T47D (cell line): ENCODE data around the gene ETV6.

Experiments used
- DNase-seq, 2 experiments: peaks; one replicate each; pipeline versions ENCODE4 v3.0.0 to v3.0.0-alpha.2; 2011 to 2012; ENCODE audit warnings: low read depth in 1 of 2, low spot score in 1 of 2
- JUND ChIP-seq: IDR thresholded peaks from 2 replicates; pipeline ENCODE4 v1.6.1; 2012; ENCODE audit warnings: low read depth
- in situ Hi-C: cut with HindIII; loops from 2 replicates; pipeline ENCODE4 v1.10.0; 2016; ENCODE audit warnings: low sequenced_read_pairs, low pct_unique_long_range_greater_than_20kb

The ETV6 gene

GRCh38 chr12:11814374-11814773 is 164.9 kb downstream of the ETV6 start:
- no peak for DNase-seq
- no peak for TF ChIP-seq JUND
- in situ Hi-C loops, result no loop called here

GRCh38 chr12:11815397-11815796 is 165.9 kb downstream of the ETV6 start:
- no peak for TF ChIP-seq JUND
- DNase-seq, result no peak
- in situ Hi-C loops, result no loop called here

GRCh38 chr12:11819643-11820042 is 170.2 kb downstream of the ETV6 start:
- DNase-seq, result no peak
- in situ Hi-C loops, result no loop called here
- TF ChIP-seq JUND, result no peak

- in situ Hi-C loops, result no loop called here
- no peak for DNase-seq
- no peak for TF ChIP-seq JUND
These were observed 171.0 kb downstream of the ETV6 start for GRCh38 chr12:11820476-11820875.

GRCh38 chr12:11821386-11822080 is 172.1 kb downstream of the ETV6 start:
- no peak for DNase-seq
- no peak for TF ChIP-seq JUND
- in situ Hi-C loops, result no loop called here

- no peak for DNase-seq
- no peak for TF ChIP-seq JUND
- in situ Hi-C loops, result no loop called here
These were observed 172.8 kb downstream of the ETV6 start for GRCh38 chr12:11822081-11822834.

GRCh38 chr12:11823043-11823442 is 173.6 kb downstream of the ETV6 start:
- in situ Hi-C loops, result no loop called here
- TF ChIP-seq JUND, result no peak
- no peak for DNase-seq

- in situ Hi-C loops, result no loop called here
- DNase-seq, result no peak
- no peak for TF ChIP-seq JUND
These were observed 174.1 kb downstream of the ETV6 start for GRCh38 chr12:11823593-11823992.

- DNase-seq, result no peak
These were observed 174.6 kb downstream of the ETV6 start for GRCh38 chr12:11824069-11824468.

GRCh38 chr12:11824736-11825135 is 175.3 kb downstream of the ETV6 start:
- DNase-seq, result no peak
- no peak for TF ChIP-seq JUND
- in situ Hi-C loops, result no loop called here

More at GRCh38 chr12:11824069-11824468, 174.6 kb downstream of the ETV6 start:
- in situ Hi-C loops, result no loop called here
- no peak for TF ChIP-seq JUND

- in situ Hi-C loops, result no loop called here
- no peak for TF ChIP-seq JUND
- DNase-seq, result no peak
These were observed 175.8 kb downstream of the ETV6 start for GRCh38 chr12:11825278-11825677.

- TF ChIP-seq JUND, result no peak
- in situ Hi-C loops, result no loop called here
- no peak for DNase-seq
These were observed 177.1 kb downstream of the ETV6 start for GRCh38 chr12:11826574-11826973.
